Measurements from ENCODE around the gene PTPRM. TPM values are rescaled to one million over a fixed set of nuclear protein-coding genes. Genes with fewer than 3 reads are reported as not detected.

PTPRM gene
- total RNA-seq, 1 experiment from 2014 or later: 1.6 TPM

GRCh38 chr18:8361941-8362471, 794.9 kb downstream of the PTPRM start:
- peaks cover 24% of the 10 kb centered on the region for H3K27me3 ChIP-seq (ENCODE audit: control insufficient read depth, insufficient read depth, low read length)
- ATAC-seq (no peak), DNase-seq (ENCODE audit: low read depth, low spot score) (no peak)
- H3K27ac ChIP-seq (ENCODE audit: low read length): no peak overlapping the region
- in situ Hi-C loops (cut with HindIII; ENCODE audit: low pct_unique_long_range_greater_than_20kb, low sequenced_read_pairs): no loop called here
- H3K4me3 ChIP-seq (ENCODE audit: low read depth in 2 of 2, low read length in 2 of 2): no peak overlapping the region
- H3K9me3 ChIP-seq (ENCODE audit: control insufficient read depth, insufficient read depth, low read depth, low read length): no peaks in the 10 kb centered on the region
- ChIA-PET CTCF (no interaction called here), POLR2A (no interaction called here)
- TF ChIP-seq POLR2AphosphoS5 (IDR thresholded peaks at IDR 0.05; ENCODE audit: low read depth, low read length): no peak
- no peak for TF ChIP-seq CTCF (IDR thresholded peaks at IDR 0.05)
- no peak for TF ChIP-seq REST (IDR thresholded peaks at IDR 0.05; ENCODE audit: insufficient read depth in 1 of 2, low read depth in 2 of 2, low read length in 1 of 2)
- no peaks in the 10 kb centered on the region for H3K4me1 ChIP-seq (ENCODE audit: control insufficient read depth, insufficient read depth, low read length)
- no TSS peak for BruUV-seq (replicated peaks)
- intact Hi-C loops (cut with micrococcal nuclease; ENCODE audit: unreplicated experiment): no loop called here
- no peaks in the 10 kb centered on the region for H3K36me3 ChIP-seq (ENCODE audit: control insufficient read depth, insufficient read depth, low read length)

- ATAC-seq (no peak), DNase-seq (ENCODE audit: low read depth, low spot score) (no peak)
- BruUV-seq (replicated peaks): no TSS peak
- CTCF ChIA-PET: no interaction called here
- in situ Hi-C loops (cut with HindIII; ENCODE audit: low pct_unique_long_range_greater_than_20kb, low sequenced_read_pairs) (no loop called here), intact Hi-C loops (cut with micrococcal nuclease; ENCODE audit: unreplicated experiment) (no loop called here)
- Histone ChIP-seq H3K36me3 (ENCODE audit: control insufficient read depth, insufficient read depth, low read length) (no peaks in the 10 kb centered on the region), H3K4me1 (ENCODE audit: control insufficient read depth, insufficient read depth, low read length) (peaks cover 2% of the 10 kb centered on the region; the same call in 1 of the 2 replicates), H3K27ac (ENCODE audit: low read length) (no peak overlapping the region), H3K4me3 (ENCODE audit: low read depth in 2 of 2, low read length in 2 of 2) (no peak overlapping the region), H3K9me3 (ENCODE audit: control insufficient read depth, insufficient read depth, low read depth, low read length) (no peaks in the 10 kb centered on the region), H3K27me3 (ENCODE audit: control insufficient read depth, insufficient read depth, low read length) (peaks cover 28% of the 10 kb centered on the region)
- POLR2A ChIA-PET: no interaction called here
- TF ChIP-seq POLR2AphosphoS5 (IDR thresholded peaks at IDR 0.05; ENCODE audit: low read depth, low read length) (no peak), CTCF (IDR thresholded peaks at IDR 0.05) (no peak), REST (IDR thresholded peaks at IDR 0.05; ENCODE audit: insufficient read depth in 1 of 2, low read depth in 2 of 2, low read length in 1 of 2) (no peak), TCF7L2 (IDR thresholded peaks at IDR 0.05; ENCODE audit: low read depth, low read length) (no peak), SIN3A (IDR thresholded peaks at IDR 0.05; ENCODE audit: borderline replicate concordance, insufficient read depth, low read depth, low read length) (no peak)
Observed at GRCh38 chr18:8362863-8363262, 795.7 kb downstream of the PTPRM start.

All from Panc1 (cell line).